ENCODE results near the gene ZNF341. TPM values are rescaled to one million over a fixed set of nuclear protein-coding genes. Genes with fewer than 3 reads are reported as not detected.
"Not testable (repeated sequence)": the region's sequence is repeated elsewhere in the genome, so short reads cannot be mapped to it uniquely, and the experiment has no call there.

The ZNF341 gene
- polyA plus RNA-seq, 2 donors: 2.6 to 4.5 TPM

GRCh38 chr20:33744181-33744580 is 12.4 kb downstream of the ZNF341 start:
- Histone ChIP-seq H3K9me3 (ENCODE audit: control insufficient read depth in 2 of 2, insufficient read depth in 1 of 2, low read depth in 1 of 2, low read length in 1 of 2) (no peaks in the 10 kb centered on the region), H3K27ac (ENCODE audit: low read depth in 2 of 2, low read length in 1 of 2) (no peak overlapping the region), H3K4me3 (ENCODE audit: low read depth in 1 of 2, low read length in 2 of 2) (no peak overlapping the region), H3K4me1 (ENCODE audit: control insufficient read depth in 2 of 2, insufficient read depth in 2 of 2, low read length in 1 of 2) (no peaks in the 10 kb centered on the region), H3K36me3 (ENCODE audit: control insufficient read depth in 2 of 2, insufficient read depth in 2 of 2, low read length in 1 of 2) (peaks cover 0 to 8% of the 10 kb centered on the region in 2 donors), H3K27me3 (ENCODE audit: control insufficient read depth in 1 of 2, insufficient read depth in 2 of 2, low read length in 2 of 2) (no peaks in the 10 kb centered on the region)
- 69 to 73% methylated on average over 3 of the region's 3 CpGs for WGBS, 2 donors

- Histone ChIP-seq H3K36me3 (ENCODE audit: control insufficient read depth in 2 of 2, insufficient read depth in 2 of 2, low read length in 1 of 2) (peaks cover 0 to 8% of the 10 kb centered on the region in 2 donors), H3K4me1 (ENCODE audit: control insufficient read depth in 2 of 2, insufficient read depth in 2 of 2, low read length in 1 of 2) (no peaks in the 10 kb centered on the region), H3K27ac (ENCODE audit: low read depth in 2 of 2, low read length in 1 of 2) (no peak overlapping the region), H3K9me3 (ENCODE audit: control insufficient read depth in 2 of 2, insufficient read depth in 1 of 2, low read depth in 1 of 2, low read length in 1 of 2) (no peaks in the 10 kb centered on the region), H3K27me3 (ENCODE audit: control insufficient read depth in 1 of 2, insufficient read depth in 2 of 2, low read length in 2 of 2) (no peaks in the 10 kb centered on the region), H3K4me3 (ENCODE audit: low read depth in 1 of 2, low read length in 2 of 2) (no peak overlapping the region)
- WGBS, 2 donors: 92 to 96% methylated on average over 14 of the region's 14 CpGs
These were observed 13.1 kb downstream of the ZNF341 start for GRCh38 chr20:33744773-33745385.

GRCh38 chr20:33746325-33746998 is 14.7 kb downstream of the ZNF341 start:
- Histone ChIP-seq H3K4me1 (ENCODE audit: control insufficient read depth in 2 of 2, insufficient read depth in 2 of 2, low read length in 1 of 2) (no peaks in the 10 kb centered on the region), H3K27ac (ENCODE audit: low read depth in 2 of 2, low read length in 1 of 2) (no peak overlapping the region), H3K4me3 (ENCODE audit: low read depth in 1 of 2, low read length in 2 of 2) (no peak overlapping the region), H3K27me3 (ENCODE audit: control insufficient read depth in 1 of 2, insufficient read depth in 2 of 2, low read length in 2 of 2) (no peaks in the 10 kb centered on the region), H3K9me3 (ENCODE audit: control insufficient read depth in 2 of 2, insufficient read depth in 1 of 2, low read depth in 1 of 2, low read length in 1 of 2) (no peaks in the 10 kb centered on the region), H3K36me3 (ENCODE audit: control insufficient read depth in 2 of 2, insufficient read depth in 2 of 2, low read length in 1 of 2) (peaks cover 4 to 8% of the 10 kb centered on the region in 2 donors)
- WGBS, 2 donors: 90 to 93% methylated on average over 12 of the region's 12 CpGs

GRCh38 chr20:33751775-33752174 is 20.0 kb downstream of the ZNF341 start:
- H3K27ac ChIP-seq (ENCODE audit: low read depth in 2 of 2, low read length in 1 of 2): no peak overlapping the region
- WGBS, 2 donors: 93 to 95% methylated on average over 4 of the region's 4 CpGs
- no peaks in the 10 kb centered on the region for H3K27me3 ChIP-seq (ENCODE audit: control insufficient read depth in 1 of 2, insufficient read depth in 2 of 2, low read length in 2 of 2)
- H3K4me3 ChIP-seq (ENCODE audit: low read depth in 1 of 2, low read length in 2 of 2): no peak overlapping the region
- no peaks in the 10 kb centered on the region for H3K9me3 ChIP-seq (ENCODE audit: control insufficient read depth in 2 of 2, insufficient read depth in 1 of 2, low read depth in 1 of 2, low read length in 1 of 2)
- H3K36me3 ChIP-seq (ENCODE audit: control insufficient read depth in 2 of 2, insufficient read depth in 2 of 2, low read length in 1 of 2): peaks cover 9 to 11% of the 10 kb centered on the region in 2 donors
- no peaks in the 10 kb centered on the region for H3K4me1 ChIP-seq (ENCODE audit: control insufficient read depth in 2 of 2, insufficient read depth in 2 of 2, low read length in 1 of 2)

- Histone ChIP-seq H3K27ac (ENCODE audit: low read depth in 2 of 2, low read length in 1 of 2) (no peak overlapping the region), H3K36me3 (ENCODE audit: control insufficient read depth in 2 of 2, insufficient read depth in 2 of 2, low read length in 1 of 2) (peaks cover 9 to 17% of the 10 kb centered on the region in 2 donors), H3K9me3 (ENCODE audit: control insufficient read depth in 2 of 2, insufficient read depth in 1 of 2, low read depth in 1 of 2, low read length in 1 of 2) (peaks cover 0 to 2% of the 10 kb centered on the region in 2 donors), H3K27me3 (ENCODE audit: control insufficient read depth in 1 of 2, insufficient read depth in 2 of 2, low read length in 2 of 2) (no peaks in the 10 kb centered on the region), H3K4me1 (ENCODE audit: control insufficient read depth in 2 of 2, insufficient read depth in 2 of 2, low read length in 1 of 2) (no peaks in the 10 kb centered on the region), H3K4me3 (ENCODE audit: low read depth in 1 of 2, low read length in 2 of 2) (no peak overlapping the region)
- WGBS, 2 donors: 97% methylated on average over 7 of the region's 7 CpGs
These were observed 21.3 kb downstream of the ZNF341 start for GRCh38 chr20:33753143-33753542.

- 91% methylated on average over 5 of the region's 5 CpGs for WGBS, 2 donors
- Histone ChIP-seq H3K27me3 (ENCODE audit: control insufficient read depth in 1 of 2, insufficient read depth in 2 of 2, low read length in 2 of 2) (no peaks in the 10 kb centered on the region), H3K36me3 (ENCODE audit: control insufficient read depth in 2 of 2, insufficient read depth in 2 of 2, low read length in 1 of 2) (peaks cover 12 to 16% of the 10 kb centered on the region in 2 donors)
These were observed 22.0 kb downstream of the ZNF341 start for GRCh38 chr20:33753763-33754162.

GRCh38 chr20:33755936-33756490 is 24.2 kb downstream of the ZNF341 start:
- H3K27ac ChIP-seq (ENCODE audit: low read depth in 2 of 2, low read length in 1 of 2); H3K9me3 ChIP-seq (ENCODE audit: control insufficient read depth in 2 of 2, insufficient read depth in 1 of 2, low read depth in 1 of 2, low read length in 1 of 2); H3K4me3 ChIP-seq (ENCODE audit: low read depth in 1 of 2, low read length in 2 of 2); H3K27me3 ChIP-seq (ENCODE audit: control insufficient read depth in 1 of 2, insufficient read depth in 2 of 2, low read length in 2 of 2); H3K4me1 ChIP-seq (ENCODE audit: control insufficient read depth in 2 of 2, insufficient read depth in 2 of 2, low read length in 1 of 2): not testable (repeated sequence)
- WGBS, 2 donors: 88 to 90% methylated on average over 10 of the region's 10 CpGs
- peaks cover 14 to 15% of the 10 kb centered on the region in 2 donors for H3K36me3 ChIP-seq (ENCODE audit: control insufficient read depth in 2 of 2, insufficient read depth in 2 of 2, low read length in 1 of 2)

More at GRCh38 chr20:33753763-33754162, 22.0 kb downstream of the ZNF341 start:
- Histone ChIP-seq H3K27ac (ENCODE audit: low read depth in 2 of 2, low read length in 1 of 2) (no peak overlapping the region), H3K4me1 (ENCODE audit: control insufficient read depth in 2 of 2, insufficient read depth in 2 of 2, low read length in 1 of 2) (no peaks in the 10 kb centered on the region), H3K4me3 (ENCODE audit: low read depth in 1 of 2, low read length in 2 of 2) (no peak overlapping the region), H3K9me3 (ENCODE audit: control insufficient read depth in 2 of 2, insufficient read depth in 1 of 2, low read depth in 1 of 2, low read length in 1 of 2) (peaks cover 0 to 2% of the 10 kb centered on the region in 2 donors)

GRCh38 chr20:33757046-33757445 is 25.2 kb downstream of the ZNF341 start:
- peaks cover 0 to 6% of the 10 kb centered on the region in 2 donors for H3K9me3 ChIP-seq (ENCODE audit: control insufficient read depth in 2 of 2, insufficient read depth in 1 of 2, low read depth in 1 of 2, low read length in 1 of 2)
- H3K4me1 ChIP-seq (ENCODE audit: control insufficient read depth in 2 of 2, insufficient read depth in 2 of 2, low read length in 1 of 2): no peaks in the 10 kb centered on the region
- H3K4me3 ChIP-seq (ENCODE audit: low read depth in 1 of 2, low read length in 2 of 2): no peak overlapping the region
- 98 to 99% methylated on average over 10 of the region's 10 CpGs for WGBS, 2 donors
- H3K27me3 ChIP-seq (ENCODE audit: control insufficient read depth in 1 of 2, insufficient read depth in 2 of 2, low read length in 2 of 2): no peaks in the 10 kb centered on the region
- H3K36me3 ChIP-seq (ENCODE audit: control insufficient read depth in 2 of 2, insufficient read depth in 2 of 2, low read length in 1 of 2): peaks cover 10 to 21% of the 10 kb centered on the region in 2 donors
- no peak overlapping the region for H3K27ac ChIP-seq (ENCODE audit: low read depth in 2 of 2, low read length in 1 of 2)

- 77 to 87% methylated on average over 1 of the region's 1 CpG for WGBS, 2 donors
- Histone ChIP-seq H3K27me3 (ENCODE audit: control insufficient read depth in 1 of 2, insufficient read depth in 2 of 2, low read length in 2 of 2) (no peaks in the 10 kb centered on the region), H3K9me3 (ENCODE audit: control insufficient read depth in 2 of 2, insufficient read depth in 1 of 2, low read depth in 1 of 2, low read length in 1 of 2) (peaks cover 0 to 6% of the 10 kb centered on the region in 2 donors), H3K36me3 (ENCODE audit: control insufficient read depth in 2 of 2, insufficient read depth in 2 of 2, low read length in 1 of 2) (peaks cover 10 to 21% of the 10 kb centered on the region in 2 donors), H3K27ac (ENCODE audit: low read depth in 2 of 2, low read length in 1 of 2) (no peak overlapping the region), H3K4me3 (ENCODE audit: low read depth in 1 of 2, low read length in 2 of 2) (no peak overlapping the region), H3K4me1 (ENCODE audit: control insufficient read depth in 2 of 2, insufficient read depth in 2 of 2, low read length in 1 of 2) (no peaks in the 10 kb centered on the region)
These were observed 25.7 kb downstream of the ZNF341 start for GRCh38 chr20:33757458-33757857.
